ENCODE measurements around the gene USP47.

GRCh38 chr11:11895672-11896071 is 53.9 kb downstream of the USP47 start:
- peak; percentile 34 for TF ChIP-seq CTCF (conservative IDR thresholded peaks at IDR 0.05)
- no peak for TF ChIP-seq ZFX (IDR thresholded peaks at IDR 0.05)
